ENCODE measurements around the gene GLIPR2. TPM values are rescaled to one million over a fixed set of nuclear protein-coding genes. Genes with fewer than 3 reads are reported as not detected.

The GLIPR2 gene
- total and polyA plus RNA-seq, 2 experiments from 2014 or later: 5.1 to 5.7 TPM

GRCh38 chr9:36142510-36143244 is 6.1 kb downstream of the GLIPR2 start (continued):
- TF ChIP-seq ZNF462 (CRISPR knock-in tag; IDR thresholded peaks at IDR 0.05) (no peak), POLR2AphosphoS5 (IDR thresholded peaks at IDR 0.05; ENCODE audit: low read depth) (no peak)

- H2AFZ ChIP-seq: no peak overlapping the region
- no peaks in the 10 kb centered on the region for H3K4me1 ChIP-seq (ENCODE audit: insufficient read depth)
- H3K27ac Mint-ChIP-seq: no peak overlapping the region
- no peak for ATAC-seq
- no peak overlapping the region for H3K4me3 ChIP-seq
- no peak overlapping the region for H3K27ac ChIP-seq (ENCODE audit: low read depth)
- H4K20me1 ChIP-seq (replicated peaks; ENCODE audit: insufficient read depth): no peaks in the 10 kb centered on the region
- H3K27me3 ChIP-seq (ENCODE audit: insufficient read depth): peaks cover 21% of the 10 kb centered on the region
- no peak for DNase-seq (ENCODE audit: low spot score)
- H3K4me3 Mint-ChIP-seq: no peak overlapping the region
- peaks cover 14% of the 10 kb centered on the region for H3K36me3 Mint-ChIP-seq (ENCODE audit: low read depth)
- no peak overlapping the region for H3K4me2 ChIP-seq
- peaks cover 14% of the 10 kb centered on the region for H3K27me3 Mint-ChIP-seq (ENCODE audit: insufficient read depth, low read depth, poor library complexity)
- H3K4me1 Mint-ChIP-seq: peaks cover 6% of the 10 kb centered on the region
- H3K79me2 ChIP-seq (replicated peaks; ENCODE audit: insufficient read depth): no peaks in the 10 kb centered on the region
- 0 out of 2 replicates have a peak, but pooled peaks cover 3% of the 10 kb centered on the region for H3K9me2 ChIP-seq (ENCODE audit: insufficient read depth)
- H3F3A ChIP-seq (replicated peaks; ENCODE audit: low read depth): no peaks in the 10 kb centered on the region
- no peaks in the 10 kb centered on the region for H3K36me3 ChIP-seq (ENCODE audit: insufficient read depth)
- H3K9me3 Mint-ChIP-seq: peaks cover 18% of the 10 kb centered on the region
- no peak for TF ChIP-seq ZNF462 (CRISPR knock-in tag; IDR thresholded peaks at IDR 0.05)
- no peak for TF ChIP-seq NANOG (IDR thresholded peaks at IDR 0.05; ENCODE audit: borderline replicate concordance)
- no peak for TF ChIP-seq CREB1 (CRISPR knock-in tag; IDR thresholded peaks at IDR 0.05; ENCODE audit: low read depth)
- TF ChIP-seq ZNF331 (CRISPR knock-in tag; IDR thresholded peaks at IDR 0.05; ENCODE audit: low read depth): no peak
- TF ChIP-seq JUNB (IDR thresholded peaks at IDR 0.05; ENCODE audit: unreplicated experiment): no peak
- no peak for TF ChIP-seq CTCF (conservative IDR thresholded peaks at IDR 0.05; ENCODE audit: low read depth in 2 of 2)
Observed at GRCh38 chr9:36143245-36143641, 6.7 kb downstream of the GLIPR2 start.

All from GM23338 (cell line).